Measurements from ENCODE around the gene RTEL1.

The RTEL1 gene

DNA sequence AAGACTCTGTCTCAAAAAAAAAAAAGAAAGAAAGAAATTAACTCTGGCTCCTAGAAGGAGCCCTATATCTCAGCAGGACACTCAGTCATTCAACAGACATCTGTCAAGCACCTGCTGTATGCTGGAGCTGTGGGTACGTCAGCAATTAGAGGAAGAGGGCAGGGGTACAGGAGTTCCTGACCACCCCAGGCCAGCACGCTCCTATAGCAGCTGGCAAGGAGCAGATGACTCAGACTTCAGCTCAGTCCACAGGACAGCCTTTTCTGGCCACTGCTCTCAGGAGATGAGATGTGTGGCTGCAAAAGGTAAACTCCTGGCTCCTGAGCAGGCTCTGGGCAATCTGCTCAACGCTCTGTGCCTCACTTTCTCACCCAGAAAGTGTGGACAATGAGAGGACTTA lies 1.7 kb upstream of the RTEL1 start:
- peaks cover 8% of the 10 kb centered on the region; the same call in 1 of the 2 replicates for H4K20me1 ChIP-seq (ENCODE audit: control insufficient read depth, insufficient read depth, low read depth, low read length)
- peaks cover 9% of the 10 kb centered on the region for H3K36me3 ChIP-seq (ENCODE audit: control insufficient read depth, low read length)
- TF ChIP-seq CTCF (IDR thresholded peaks at IDR 0.05; ENCODE audit: low read depth, low read length, poor library complexity, severe bottlenecking): no peak
- no peak for TF ChIP-seq EZH2phosphoT487 (IDR thresholded peaks at IDR 0.05; ENCODE audit: borderline replicate concordance, low read length)
- H3K4me1 ChIP-seq (ENCODE audit: control insufficient read depth, low read length): peaks cover 41% of the 10 kb centered on the region
- H3K9me2 ChIP-seq (replicated peaks; ENCODE audit: control insufficient read depth, low read length): no peaks in the 10 kb centered on the region
- H3K79me2 ChIP-seq (ENCODE audit: control insufficient read depth, low read length): peaks cover 23% of the 10 kb centered on the region
- H3K4me3 ChIP-seq (ENCODE audit: low read length): no peak overlapping the region
- peaks cover 13% of the 10 kb centered on the region for H3K27me3 ChIP-seq (ENCODE audit: control insufficient read depth, low read length)
- H3F3A ChIP-seq (ENCODE audit: control insufficient read depth, insufficient read depth): no peaks in the 10 kb centered on the region
- H3K9me3 ChIP-seq (ENCODE audit: control insufficient read depth, insufficient read depth, low read length): no peaks in the 10 kb centered on the region
- H3K4me2 ChIP-seq (ENCODE audit: low read length): no peak overlapping the region
- no peak overlapping the region for H3K27ac ChIP-seq (ENCODE audit: low read depth, low read length)

DNA sequence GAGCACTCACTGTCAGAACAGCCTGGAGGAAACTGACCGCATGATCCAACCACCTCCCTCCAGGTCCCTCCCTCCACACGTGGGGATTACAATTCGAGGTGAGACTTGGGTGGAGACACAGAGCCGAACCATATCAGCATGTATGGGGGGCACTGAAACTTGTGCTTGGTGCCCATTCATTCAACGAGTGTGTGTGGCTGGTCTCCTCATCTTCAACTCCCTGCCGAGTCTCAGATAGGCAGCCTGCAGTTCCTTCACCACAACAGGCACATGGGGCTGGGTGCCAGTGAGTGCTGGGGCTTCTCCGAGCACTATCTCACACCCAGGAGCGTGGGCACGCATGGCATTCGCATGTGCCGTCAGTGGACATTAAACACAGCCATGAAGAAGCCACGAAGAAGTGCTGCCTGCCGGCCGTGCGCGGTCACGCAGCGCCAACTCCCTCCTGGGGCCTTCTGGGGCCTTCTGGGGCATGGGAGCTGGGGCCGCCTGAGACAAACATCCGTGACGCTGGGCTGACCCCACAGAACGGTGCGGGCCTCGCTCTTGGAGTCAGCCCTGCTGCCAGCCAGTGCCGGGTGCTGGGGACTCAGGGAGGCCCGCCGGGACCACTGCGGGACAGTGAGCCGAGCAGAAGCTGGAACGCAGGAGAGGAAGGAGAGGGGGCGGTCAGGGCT lies 714 bp upstream of the RTEL1 start:
- Histone ChIP-seq H3K9me3 (ENCODE audit: control insufficient read depth, insufficient read depth, low read length) (no peaks in the 10 kb centered on the region), H3K4me3 (ENCODE audit: low read length) (peak overlapping the region; percentile 94), H3K79me2 (ENCODE audit: control insufficient read depth, low read length) (peaks cover 23% of the 10 kb centered on the region), H3K27ac (ENCODE audit: low read depth, low read length) (peak overlapping the region; percentile 52; the same call in 1 of the 2 replicates), H3K4me2 (ENCODE audit: low read length) (peak overlapping the region; percentile 84), H3F3A (ENCODE audit: control insufficient read depth, insufficient read depth) (no peaks in the 10 kb centered on the region), H3K4me1 (ENCODE audit: control insufficient read depth, low read length) (peaks cover 36% of the 10 kb centered on the region), H4K20me1 (ENCODE audit: control insufficient read depth, insufficient read depth, low read depth, low read length) (peaks cover 8% of the 10 kb centered on the region; the same call in 1 of the 2 replicates), H3K27me3 (ENCODE audit: control insufficient read depth, low read length) (peaks cover 4% of the 10 kb centered on the region), H3K36me3 (ENCODE audit: control insufficient read depth, low read length) (peaks cover 17% of the 10 kb centered on the region), H3K9me2 (replicated peaks; ENCODE audit: control insufficient read depth, low read length) (no peaks in the 10 kb centered on the region)
- no peak for TF ChIP-seq EZH2phosphoT487 (IDR thresholded peaks at IDR 0.05; ENCODE audit: borderline replicate concordance, low read length)
- TF ChIP-seq CTCF (IDR thresholded peaks at IDR 0.05; ENCODE audit: low read depth, low read length, poor library complexity, severe bottlenecking): no peak

DNA sequence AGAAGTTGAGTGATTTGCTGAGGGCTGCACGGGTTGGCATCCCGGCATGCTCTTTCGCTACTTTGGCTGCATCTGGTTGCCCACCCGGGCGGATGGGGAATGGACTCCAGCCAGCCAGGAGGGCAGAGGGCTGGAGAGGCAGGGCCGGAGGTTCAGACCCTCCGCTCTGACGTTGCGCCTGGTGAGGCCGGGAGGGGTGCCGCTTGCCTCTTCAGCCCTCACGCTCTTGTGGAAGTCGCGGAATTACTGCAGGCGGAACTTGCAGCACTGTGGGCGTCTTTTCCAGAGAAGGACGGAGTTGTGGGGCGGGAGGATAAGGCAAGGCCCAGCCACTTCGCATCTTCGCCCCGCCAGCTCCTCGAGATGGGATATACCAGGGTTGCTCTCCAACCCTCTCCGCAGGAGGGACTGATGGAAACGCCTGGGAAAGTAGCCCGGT lies 656 bp downstream of the RTEL1 start:
- H3K79me2 ChIP-seq (ENCODE audit: control insufficient read depth, low read length): peaks cover 23% of the 10 kb centered on the region
- no peak for TF ChIP-seq CTCF (IDR thresholded peaks at IDR 0.05; ENCODE audit: low read depth, low read length, poor library complexity, severe bottlenecking)
- TF ChIP-seq EZH2phosphoT487 (IDR thresholded peaks at IDR 0.05; ENCODE audit: borderline replicate concordance, low read length): no peak
- no peak overlapping the region for H3K27ac ChIP-seq (ENCODE audit: low read depth, low read length)

More for the DNA sequence above, 656 bp downstream of the RTEL1 start:
- peak overlapping the region; percentile 94 for H3K4me3 ChIP-seq (ENCODE audit: low read length)
- peaks cover 30% of the 10 kb centered on the region for H3K36me3 ChIP-seq (ENCODE audit: control insufficient read depth, low read length)
- H3K27me3 ChIP-seq (ENCODE audit: control insufficient read depth, low read length): no peaks in the 10 kb centered on the region
- no peaks in the 10 kb centered on the region for H3K9me3 ChIP-seq (ENCODE audit: control insufficient read depth, insufficient read depth, low read length)
- peak overlapping the region; percentile 84 for H3K4me2 ChIP-seq (ENCODE audit: low read length)
- H3K4me1 ChIP-seq (ENCODE audit: control insufficient read depth, low read length): peaks cover 29% of the 10 kb centered on the region
- H4K20me1 ChIP-seq (ENCODE audit: control insufficient read depth, insufficient read depth, low read depth, low read length): peaks cover 8% of the 10 kb centered on the region; the same call in 1 of the 2 replicates
- no peaks in the 10 kb centered on the region for H3K9me2 ChIP-seq (replicated peaks; ENCODE audit: control insufficient read depth, low read length)
- no peaks in the 10 kb centered on the region for H3F3A ChIP-seq (ENCODE audit: control insufficient read depth, insufficient read depth)

Measured in DOHH2 (cell line).